Amniotic stem cell (primary cell): ENCODE results near the gene TAB2.
"Not testable (repeated sequence)": the region's sequence is repeated elsewhere in the genome, so short reads cannot be mapped to it uniquely, and the experiment has no call there.

Experiments used
- DNase-seq: peaks from one replicate; lab custom pipeline; 2025; lab: John Stamatoyannopoulos, UW

Gene TAB2

GRCh38 chr6:149444360-149445094 is 127.0 kb downstream of the TAB2 start:
- DNase-seq, result not testable (repeated sequence)

DNA sequence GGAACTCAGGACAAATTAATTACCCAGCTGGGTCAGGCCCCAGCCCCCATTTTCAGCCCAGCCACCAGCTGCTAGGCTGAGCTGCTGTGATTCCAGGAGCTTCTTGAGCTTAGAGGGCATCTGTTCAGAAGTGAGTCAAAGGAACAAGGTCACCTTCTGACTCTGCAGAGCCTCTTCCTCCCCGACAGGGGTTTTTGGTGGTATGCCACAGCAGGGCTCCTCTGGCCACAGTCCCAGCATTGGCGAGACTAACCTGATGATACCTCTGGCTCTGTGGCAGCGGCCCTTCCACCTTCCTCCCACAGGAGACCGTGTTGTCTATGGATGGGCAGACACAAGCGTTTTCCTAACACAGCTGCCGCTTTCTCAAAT is 127.6 kb downstream of the TAB2 start:
- DNase-seq, result no peak

GRCh38 chr6:149445573-149445972 is 128.1 kb downstream of the TAB2 start:
- DNase-seq, result no peak

DNA sequence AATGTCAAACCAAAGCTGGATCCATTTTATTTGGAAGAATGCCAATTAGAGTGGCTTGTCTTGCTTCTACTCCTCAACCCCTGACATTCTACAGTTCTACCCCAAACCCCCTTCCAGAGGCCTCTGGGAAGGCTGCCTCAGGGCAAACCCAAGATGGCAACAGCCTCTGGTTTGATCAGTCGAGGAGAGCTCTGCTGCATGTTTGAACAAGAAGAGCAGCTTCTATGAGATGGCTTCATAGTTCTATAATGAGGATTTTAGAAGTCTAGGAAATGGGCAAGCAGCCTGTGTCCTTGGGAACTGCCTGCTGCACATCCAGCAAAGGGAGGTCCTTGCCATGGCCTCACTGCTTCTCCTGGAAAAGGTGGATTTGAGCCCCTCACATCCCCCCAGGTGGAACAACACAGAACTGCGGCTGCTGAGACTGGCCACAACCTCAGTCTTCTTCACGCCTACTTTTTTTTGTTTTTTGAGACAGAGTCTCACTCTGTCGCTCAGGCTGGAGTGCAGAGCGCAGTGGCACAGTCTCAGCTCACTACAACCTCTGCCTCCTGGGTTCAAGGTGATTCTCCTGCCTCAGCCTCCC is 129.4 kb downstream of the TAB2 start:
- DNase-seq, result no peak

- DNase-seq, result no peak
Observed at GRCh38 chr6:149448821-149449453, 131.4 kb downstream of the TAB2 start.

GRCh38 chr6:149449831-149450678 is 132.5 kb downstream of the TAB2 start:
- no peak for DNase-seq

GRCh38 chr6:149450679-149451375 is 133.3 kb downstream of the TAB2 start:
- no peak for DNase-seq

DNA sequence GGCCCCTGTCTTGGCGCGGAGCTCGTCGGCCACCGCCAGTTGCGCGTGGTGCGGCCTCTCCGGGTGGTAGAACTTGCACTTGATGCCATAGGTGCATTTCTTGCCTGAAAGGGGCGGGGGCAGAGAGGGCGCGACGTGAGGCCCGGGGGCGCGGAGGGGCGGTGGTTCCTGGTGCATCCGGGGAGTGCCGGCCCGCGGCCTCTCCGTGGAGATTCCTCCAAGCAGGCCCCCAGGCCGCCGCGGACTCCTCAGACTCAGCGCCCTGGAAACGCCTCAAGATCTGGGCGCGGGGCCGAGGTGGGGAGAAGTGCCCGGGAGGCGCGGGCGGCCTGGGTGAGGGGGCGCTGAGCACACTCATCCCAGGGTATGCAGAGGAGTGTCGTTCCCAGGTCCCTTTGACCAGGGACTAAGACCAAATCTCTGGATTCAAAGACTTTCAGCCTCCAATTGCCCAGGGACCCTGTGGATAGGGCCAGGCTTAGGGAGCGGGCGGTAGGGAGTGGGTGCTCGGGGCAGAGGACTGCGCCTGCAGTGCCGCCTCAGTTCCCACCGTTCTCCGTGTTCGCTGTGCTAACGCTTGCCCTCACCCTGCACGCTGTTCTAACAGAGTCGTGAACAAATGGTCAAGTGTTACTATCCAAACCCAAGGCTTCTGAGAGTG is 134.0 kb downstream of the TAB2 start:
- no peak for DNase-seq

- DNase-seq, result no peak
Observed at GRCh38 chr6:149452037-149452939, 134.8 kb downstream of the TAB2 start.

- DNase-seq, result no peak
Observed at GRCh38 chr6:149453597-149454345, 136.3 kb downstream of the TAB2 start.

DNA sequence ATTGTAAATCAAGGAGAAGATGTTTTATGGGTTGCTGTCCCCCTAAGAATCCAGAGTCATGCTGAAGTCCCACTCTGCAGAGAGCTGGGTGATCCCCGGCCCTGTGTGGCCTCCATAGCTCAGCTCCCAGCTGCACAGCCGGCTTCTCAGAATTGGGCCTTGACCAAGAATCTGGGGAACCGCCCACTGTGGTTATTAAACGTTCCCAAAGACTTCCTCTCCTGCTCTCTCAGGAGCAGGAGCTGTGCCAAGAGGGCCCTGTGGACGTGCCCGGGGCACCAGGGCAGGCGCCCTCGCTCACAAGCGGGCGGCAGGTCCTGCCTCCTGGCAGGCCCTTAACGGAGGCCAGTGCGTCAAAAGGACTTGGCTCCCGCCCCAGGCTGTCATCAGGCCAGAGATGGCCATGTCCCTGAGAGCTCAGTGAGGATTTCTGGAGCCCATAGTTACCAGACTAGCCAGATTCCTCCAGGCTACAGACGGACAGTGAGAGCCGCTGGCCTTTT is 136.9 kb downstream of the TAB2 start:
- no peak for DNase-seq

- no peak for DNase-seq
Observed at GRCh38 chr6:149455031-149455732, 137.7 kb downstream of the TAB2 start.

DNA sequence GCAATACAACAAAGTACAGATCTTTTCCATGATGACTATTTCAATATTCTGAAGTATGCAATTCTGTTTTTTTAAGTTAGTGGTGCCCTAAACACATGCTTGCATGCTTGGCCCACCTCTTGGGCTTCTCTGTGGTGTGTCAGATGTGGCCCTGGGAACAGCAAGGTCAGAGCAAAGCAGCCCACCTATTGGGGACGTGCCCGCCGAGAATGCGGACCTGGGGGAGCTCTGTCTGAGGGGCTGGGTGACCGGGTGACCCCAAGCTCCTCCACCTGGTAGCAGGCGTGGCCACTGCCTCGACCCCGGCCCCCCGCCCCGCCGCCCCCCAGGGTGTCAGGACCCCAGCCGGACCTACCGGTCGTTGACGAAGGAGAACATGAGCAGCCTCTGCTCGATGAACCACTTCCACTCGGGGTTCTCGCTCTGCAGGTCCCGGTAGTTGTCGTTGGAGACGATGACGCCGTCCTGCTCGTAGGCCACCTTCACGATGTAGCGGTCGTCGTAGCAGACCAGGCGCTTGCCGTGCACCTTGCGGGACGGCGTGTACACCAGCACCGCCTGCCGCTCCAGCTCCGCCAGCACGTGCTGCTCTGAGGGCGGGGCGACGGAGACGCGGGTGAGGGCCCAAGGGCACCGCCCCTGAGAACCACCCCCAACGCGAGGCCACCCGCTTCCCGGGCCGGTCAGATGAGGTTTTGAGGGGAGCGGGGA is 139.0 kb downstream of the TAB2 start:
- DNase-seq, result no peak

- DNase-seq, result no peak
Observed at GRCh38 chr6:149457316-149457884, 139.9 kb downstream of the TAB2 start.

DNA sequence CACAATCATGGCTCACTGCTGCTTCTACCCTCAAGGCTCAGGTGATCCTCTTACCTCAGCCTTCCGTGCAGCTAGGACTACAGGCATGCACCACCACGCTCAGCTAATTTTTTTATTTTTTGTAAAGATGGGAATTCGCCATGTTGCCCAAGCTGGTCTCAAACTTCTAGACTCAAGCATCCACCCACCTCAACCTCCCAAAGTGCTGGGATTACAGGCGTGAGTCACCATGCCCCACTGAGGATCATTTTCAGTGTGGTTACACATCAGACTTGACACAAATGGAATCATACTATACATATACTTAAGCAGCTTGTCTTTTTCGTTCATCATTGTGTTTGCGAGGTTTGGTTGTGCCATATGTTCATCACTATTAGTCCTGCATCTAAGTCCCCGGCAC is 140.7 kb downstream of the TAB2 start:
- no peak for DNase-seq

DNA sequence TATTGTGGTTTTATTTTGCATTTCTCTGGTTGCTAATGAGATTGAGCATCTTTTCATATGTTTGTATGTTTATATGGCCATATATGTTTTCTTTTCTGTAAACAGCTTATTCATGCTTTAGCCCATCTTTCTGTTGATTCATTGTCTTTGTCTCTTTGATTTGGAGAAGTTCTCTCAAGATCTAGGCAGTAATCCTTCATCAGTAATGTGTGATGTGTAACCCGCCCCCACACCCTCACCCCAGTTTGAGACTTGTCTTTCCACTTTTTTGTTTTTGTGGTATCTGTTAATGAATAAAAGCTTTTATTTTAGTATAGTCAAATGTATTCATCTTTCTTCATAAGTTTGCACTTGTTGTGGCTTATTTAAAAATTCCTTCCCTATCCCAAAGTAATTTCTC is 141.3 kb downstream of the TAB2 start:
- DNase-seq, result no peak

DNA sequence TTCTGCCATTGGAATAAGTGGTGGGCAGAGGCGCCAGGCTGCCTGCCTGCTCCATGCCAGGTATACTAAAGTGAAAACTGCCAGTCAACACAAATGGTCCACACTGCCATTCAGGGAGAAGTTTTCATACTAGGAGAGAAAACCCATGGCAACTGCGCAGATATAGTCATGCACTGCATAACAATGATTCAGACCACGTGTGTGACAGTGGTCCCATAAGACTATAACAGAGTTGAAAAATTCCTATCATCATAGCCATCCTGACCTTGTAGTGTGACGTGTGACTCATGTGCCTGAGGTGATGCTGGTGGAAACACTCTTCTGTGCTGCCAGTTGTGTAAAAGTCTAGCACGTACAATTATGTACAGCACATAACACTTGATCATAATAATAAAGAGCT is 142.2 kb downstream of the TAB2 start:
- DNase-seq, result no peak

DNA sequence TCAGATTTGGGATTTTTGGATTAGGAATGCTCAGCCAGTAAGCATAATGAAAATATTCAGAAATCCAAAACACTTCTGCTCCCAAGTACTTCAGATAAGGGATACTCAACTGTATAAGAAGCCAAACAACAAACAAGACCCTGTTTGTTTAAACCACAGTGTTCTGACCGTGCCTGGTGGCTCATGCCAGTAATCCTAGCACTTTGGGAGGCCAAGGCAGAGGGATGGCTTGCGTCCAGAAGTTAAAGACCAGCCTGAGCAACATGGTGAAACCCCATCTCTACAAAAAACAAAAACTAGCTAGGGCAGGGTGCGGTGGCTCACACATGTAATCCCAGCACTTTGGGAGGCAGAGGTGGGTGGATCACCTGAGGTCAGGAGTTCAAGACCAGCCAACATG is 142.7 kb downstream of the TAB2 start:
- DNase-seq, result not testable (repeated sequence)
